Stimulated activated CD4-positive, alpha-beta T cell treated with anti-CD3 and anti-CD28 coated beads, Interleukin-15, amount 100 ng/mL, for 48 hours (primary cell): ENCODE results near the gene KCNQ1.
A peak's percentile ranks its signal among the peaks of the same experiment; 100 is the strongest.

Experiments used
- DNase-seq, 2 donors: peaks; one replicate each; pipeline ENCODE4 v3.0.0-alpha.2; 2020; ENCODE audit warnings: low read depth in 2 of 2

Gene KCNQ1

DNA sequence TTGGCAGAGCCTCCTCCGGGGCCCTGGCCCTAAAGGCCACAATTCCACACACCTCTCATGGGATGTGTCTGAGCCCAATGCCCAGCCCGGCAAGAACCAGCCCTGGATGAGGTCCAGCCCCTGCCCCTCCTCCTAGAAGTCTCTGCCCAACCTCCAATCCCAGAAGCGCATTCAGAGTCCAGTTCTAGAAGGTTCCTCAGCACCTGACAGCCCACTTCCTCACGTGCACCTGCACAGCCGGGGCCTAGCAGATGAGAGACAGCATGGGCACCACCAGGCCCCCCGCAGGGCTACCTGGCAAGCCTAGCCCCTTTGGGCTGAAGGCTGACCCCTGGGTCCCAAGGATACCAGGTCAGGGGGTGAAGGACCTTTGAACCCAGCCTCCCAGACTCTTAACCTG is 452.2 kb downstream of the KCNQ1 start:
- DNase-seq: no peak

GRCh38 chr11:2898366-2899079 is 453.7 kb downstream of the KCNQ1 start:
- peak; percentile 38 to 44 for DNase-seq
